HG03060 (cell line): ENCODE measurements around the gene MPZL3.

ENCODE experiments used
- ATAC-seq: cut with Tn5 transposase; IDR thresholded peaks from one replicate; pipeline ENCODE4 v1.9.1; 2021; ENCODE audit warnings: low read depth, moderate number of reproducible peaks; ENCODE audit not compliant: unreplicated experiment

The MPZL3 gene

DNA sequence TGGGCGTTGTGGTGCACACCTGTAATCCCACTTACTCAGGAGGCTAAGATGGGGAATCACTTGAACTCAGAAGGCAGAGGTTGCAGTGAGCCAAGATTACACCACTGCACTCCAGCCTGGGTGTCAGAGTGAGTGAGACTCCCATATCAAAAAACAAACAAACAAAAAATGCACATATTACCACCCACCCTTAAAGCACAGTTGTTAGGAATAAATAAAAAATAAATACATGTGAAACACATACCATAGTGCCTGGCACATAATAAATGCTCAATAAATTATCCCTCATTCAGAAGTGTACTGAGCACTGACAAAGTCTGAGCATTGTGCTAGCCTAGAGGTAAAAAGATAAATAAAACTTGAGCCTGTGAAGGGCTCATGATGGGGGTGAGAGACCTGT, 18.3 kb downstream of the MPZL3 start:
- ATAC-seq: no peak

GRCh38 chr11:118233377-118233776, 18.8 kb downstream of the MPZL3 start:
- ATAC-seq: no peak

DNA sequence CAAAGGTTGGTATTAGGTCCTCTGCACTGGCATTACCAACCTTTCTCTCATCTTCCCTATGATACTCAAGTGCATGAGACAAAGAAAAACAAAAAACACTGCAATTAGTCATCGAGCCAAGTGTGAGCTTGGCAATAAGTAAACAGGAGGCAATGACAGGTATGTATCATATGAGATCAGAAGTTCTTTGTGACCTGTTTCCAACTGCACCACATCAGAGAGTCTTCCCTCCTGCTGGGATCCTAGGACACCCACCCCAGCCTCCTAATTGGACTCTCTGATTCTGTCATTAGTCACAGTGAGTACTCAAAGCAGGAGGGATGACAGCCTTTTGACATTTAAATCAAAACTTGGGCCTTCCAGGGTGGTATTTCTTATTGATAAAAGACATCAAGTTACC, 19.5 kb downstream of the MPZL3 start:
- ATAC-seq: no peak

- ATAC-seq: no peak
Observed at GRCh38 chr11:118231461-118231860, 20.7 kb downstream of the MPZL3 start.

DNA sequence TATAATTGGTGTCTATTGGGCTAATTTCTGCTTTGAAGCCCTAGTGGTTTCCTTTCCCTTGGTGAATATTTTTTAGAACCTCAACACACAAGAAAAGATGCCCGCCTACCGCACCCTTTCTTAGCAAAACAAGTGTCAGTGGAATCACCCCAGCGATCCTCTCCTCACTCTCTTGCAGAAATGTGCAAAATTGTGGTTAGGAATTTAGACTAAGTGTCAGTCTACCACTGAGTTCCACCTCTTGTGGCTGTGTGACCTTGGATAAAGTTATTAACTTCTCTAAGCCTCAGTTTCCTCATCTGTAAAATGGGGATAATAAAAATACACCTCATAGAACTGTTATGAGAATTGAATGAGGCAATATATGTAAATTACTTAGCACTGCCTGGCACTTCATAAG, 22.1 kb downstream of the MPZL3 start:
- ATAC-seq: no peak

DNA sequence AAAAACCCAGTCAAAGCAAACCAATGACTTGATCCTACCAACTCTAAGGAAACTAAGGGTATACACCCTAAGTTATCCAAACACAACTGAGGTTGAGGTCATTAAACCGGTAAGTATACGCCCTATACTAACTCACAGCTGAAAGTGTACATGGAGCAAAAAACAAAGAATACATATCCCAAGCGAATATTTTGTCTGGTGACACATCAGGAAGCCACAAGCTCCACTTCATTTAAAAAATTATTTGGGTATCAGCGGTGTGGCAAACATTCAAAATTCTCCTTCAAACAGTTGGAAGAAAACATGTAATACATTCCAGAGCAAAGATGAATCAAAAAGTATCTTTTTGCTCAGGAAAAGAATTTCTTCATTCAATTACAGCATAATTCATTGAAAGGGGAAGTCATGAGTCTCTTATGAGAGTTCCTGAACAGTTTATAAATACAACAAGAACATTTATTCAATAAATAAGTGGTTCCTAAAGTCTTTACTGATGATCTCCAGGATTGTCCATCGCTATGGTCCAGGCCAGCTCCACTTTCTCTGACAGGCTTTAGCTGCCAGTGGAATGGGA, 22.8 kb downstream of the MPZL3 start:
- ATAC-seq: no peak

- peak; percentile 50 for ATAC-seq
Observed at GRCh38 chr11:118227865-118228785, 24.0 kb downstream of the MPZL3 start.

GRCh38 chr11:118226781-118227180, 25.4 kb downstream of the MPZL3 start:
- no peak for ATAC-seq

DNA sequence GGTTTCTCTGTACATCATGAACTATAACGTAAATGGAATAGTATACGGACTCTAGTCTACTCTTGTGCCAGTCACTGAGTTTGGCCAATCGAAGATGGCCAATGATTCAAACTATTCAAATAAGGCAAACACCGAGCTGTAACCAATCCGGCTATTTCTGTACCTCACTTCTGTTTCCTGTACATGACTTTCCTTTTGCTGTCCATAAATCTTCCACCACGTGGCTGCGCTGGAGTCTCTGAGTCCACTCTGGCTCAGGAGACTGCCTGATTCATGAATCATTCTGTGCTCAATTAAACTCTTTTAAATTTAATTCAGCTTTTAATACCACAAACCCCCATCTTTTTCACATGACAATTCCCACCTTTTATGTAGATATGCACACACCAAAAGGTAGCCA, 25.9 kb downstream of the MPZL3 start:
- ATAC-seq: no peak

GRCh38 chr11:118224511-118225188, 27.5 kb downstream of the MPZL3 start, which contains the start of gene JAML:
TSS of gene JAML (minus strand) at chr11:118225011. CDS start at chr11:118214866, 10,145 bp downstream.
- ATAC-seq: no peak

DNA sequence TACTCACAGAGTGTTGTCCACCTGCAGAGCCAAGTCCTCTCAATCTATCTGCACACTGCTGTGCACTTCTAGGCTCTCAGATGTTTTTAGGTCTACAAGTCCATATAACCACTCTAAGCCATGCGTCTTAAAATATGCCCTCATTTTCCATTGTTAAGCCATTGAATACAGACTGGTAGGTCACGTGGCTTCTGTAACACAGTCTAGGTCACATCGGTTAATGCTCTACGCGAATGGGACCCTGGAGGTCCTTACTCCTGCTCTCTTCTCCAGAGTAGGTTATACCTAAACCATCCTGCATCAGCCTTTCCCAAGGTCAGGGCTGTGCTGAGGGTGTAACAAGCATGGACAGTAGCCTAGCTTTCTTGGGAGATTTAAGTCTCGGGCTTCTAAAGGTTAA, 28.2 kb downstream of the MPZL3 start:
- no peak for ATAC-seq

DNA sequence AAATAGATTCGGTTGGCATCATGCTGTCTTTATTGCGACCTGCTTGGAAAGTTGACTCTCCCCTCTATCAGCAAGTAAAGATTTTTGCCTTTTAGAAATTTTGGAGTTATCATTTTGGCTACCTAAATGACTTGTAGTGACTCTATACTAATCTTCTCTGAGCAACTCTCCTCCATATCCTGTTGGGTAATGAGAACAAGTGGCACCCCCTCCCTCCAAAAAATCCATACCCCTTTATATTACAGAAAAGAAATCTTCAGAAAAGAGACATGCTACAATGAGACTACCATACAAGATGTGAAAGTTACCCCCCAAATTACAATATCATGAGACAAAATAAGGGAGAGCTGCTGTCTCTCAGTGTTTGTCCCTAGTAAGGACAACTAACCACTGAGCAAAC, 28.6 kb downstream of the MPZL3 start:
- no peak for ATAC-seq

- no peak for ATAC-seq
Observed at GRCh38 chr11:118222437-118222836, 29.7 kb downstream of the MPZL3 start.

- no peak for ATAC-seq
Observed at GRCh38 chr11:118221419-118221818, 30.7 kb downstream of the MPZL3 start.

GRCh38 chr11:118219732-118220131, 32.4 kb downstream of the MPZL3 start:
- no peak for ATAC-seq

DNA sequence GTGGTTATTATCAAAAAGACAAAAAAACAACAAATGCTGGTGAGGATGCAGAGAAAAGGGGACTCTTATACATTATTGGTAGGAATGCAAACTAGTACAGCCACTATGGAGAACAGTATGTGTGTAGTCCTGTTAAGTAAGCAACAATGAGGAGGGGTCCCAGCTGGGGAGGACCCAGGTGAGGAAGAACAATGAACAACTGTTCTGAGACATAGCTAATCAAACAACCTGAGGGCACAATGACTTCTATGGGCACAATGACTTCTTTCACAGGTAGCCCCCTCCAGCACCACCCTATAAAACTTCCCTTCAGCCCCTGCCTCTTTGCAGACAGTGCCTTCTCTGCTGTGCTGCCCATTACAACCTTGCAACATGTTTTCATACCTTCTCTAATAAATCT, 32.9 kb downstream of the MPZL3 start:
- no peak for ATAC-seq

DNA sequence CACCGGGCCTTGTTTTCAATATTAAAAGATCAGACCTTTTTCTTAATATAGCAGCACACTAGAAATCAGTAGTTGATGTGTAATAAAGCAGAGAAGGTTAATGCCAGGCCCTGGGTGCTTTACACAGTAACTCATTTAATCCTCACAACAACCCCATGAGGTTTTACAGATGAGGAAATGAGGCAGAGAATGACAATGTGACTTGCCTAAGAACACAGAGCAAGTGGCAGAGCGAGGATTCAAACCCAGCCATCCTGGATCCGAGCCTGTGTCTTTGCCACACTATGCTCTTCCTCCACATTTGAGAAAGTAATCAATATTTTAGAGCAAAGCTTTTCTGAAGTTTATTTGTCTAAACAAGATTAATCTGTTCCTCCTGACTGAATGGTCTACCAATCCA, 34.6 kb downstream of the MPZL3 start:
- ATAC-seq: no peak

DNA sequence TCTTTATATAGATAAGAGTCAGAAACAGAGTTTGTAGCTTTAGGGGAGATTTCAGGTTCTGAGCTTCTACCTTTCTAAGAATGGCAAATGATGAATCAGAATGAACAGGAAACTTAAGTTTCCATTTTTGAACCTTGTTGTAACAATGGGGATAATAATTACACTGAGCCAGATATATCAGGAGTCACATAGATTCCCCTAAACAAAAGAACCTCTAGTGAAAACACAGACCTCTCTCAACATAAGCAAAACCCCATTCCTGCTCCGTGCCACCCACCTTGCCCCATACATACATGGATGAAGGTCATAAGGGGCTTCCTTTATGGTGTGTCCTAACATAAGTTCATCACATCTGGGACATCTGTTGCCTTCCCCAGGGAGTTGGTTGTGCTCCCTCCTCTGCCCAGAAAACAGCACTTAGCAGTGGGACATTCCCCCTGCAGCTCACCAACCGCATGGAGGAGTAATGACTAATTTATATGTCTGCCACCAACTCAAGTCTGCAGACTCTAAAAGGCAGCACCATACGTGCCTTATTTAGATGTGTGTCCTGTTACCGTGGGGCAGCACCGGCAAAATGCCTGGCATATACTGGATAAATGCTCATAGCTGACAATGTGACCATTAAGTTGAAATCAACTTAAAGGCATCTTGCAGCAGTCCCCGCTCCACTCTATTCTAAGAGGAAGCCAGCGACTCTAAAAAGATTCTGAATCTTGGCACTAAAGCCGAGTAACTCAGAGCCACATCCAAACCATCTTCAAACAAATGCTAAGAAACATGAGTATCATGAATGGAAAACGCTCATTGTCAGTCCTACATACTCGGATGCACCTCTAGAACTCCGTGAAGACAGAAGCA, 35.3 kb downstream of the MPZL3 start:
- no peak for ATAC-seq

GRCh38 chr11:118215765-118216164, 36.4 kb downstream of the MPZL3 start:
- no peak for ATAC-seq

DNA sequence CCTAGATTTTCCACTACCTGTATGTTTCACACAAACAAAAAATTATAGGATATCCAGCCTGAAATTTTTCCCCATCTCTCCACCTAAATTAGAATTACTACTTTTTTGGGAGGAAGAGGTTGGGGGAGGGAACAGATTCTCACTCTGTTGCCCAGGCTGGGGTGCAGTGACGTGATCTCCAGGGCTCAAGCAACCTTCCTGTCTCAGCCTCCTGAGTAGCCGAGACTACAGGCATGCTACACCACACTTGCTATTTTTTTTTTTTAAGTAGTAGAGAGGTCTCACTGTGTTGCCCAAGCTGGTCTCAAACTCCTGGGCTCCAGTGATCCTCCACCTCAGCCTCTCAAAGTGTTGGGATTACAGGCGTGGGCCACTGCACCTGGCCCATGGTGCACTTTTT, 36.9 kb downstream of the MPZL3 start:
- ATAC-seq: no peak
